HCT116 (cell line): Measurements from ENCODE around the gene AFF1.

ENCODE experiments used
- ELF1 ChIP-seq: IDR thresholded peaks from 2 replicates; pipeline ENCODE4 v1.6.1; 2012; ENCODE audit warnings: low read depth, borderline replicate concordance
- EZH2 ChIP-seq: fragments of 200-600 bp; sonication (generic); IDR thresholded peaks from 2 replicates; pipeline ENCODE4 v1.6.1; 2017; ENCODE audit warnings: antibody characterized with exemption, mixed run types
- EZH2phosphoT487 ChIP-seq: fragments of 200-600 bp; IDR thresholded peaks from 2 replicates; pipeline ENCODE4 v1.6.1; 2018; ENCODE audit warnings: antibody characterized with exemption, borderline replicate concordance
- FOSL1 ChIP-seq: IDR thresholded peaks from 2 replicates; pipeline ENCODE4 v1.6.1; 2012; ENCODE audit warnings: low read depth
- POLR2A ChIP-seq: IDR thresholded peaks from 2 replicates; pipeline ENCODE4 v1.7.0; 2011; ENCODE audit warnings: borderline replicate concordance; ENCODE audit not compliant: insufficient read depth, insufficient read length; ENCODE audit errors: extremely low read depth
- SP1 ChIP-seq: IDR thresholded peaks from 2 replicates; pipeline ENCODE4 v1.6.1; 2012; ENCODE audit warnings: low read depth
- ZFX ChIP-seq: fragments of 450-650 bp; IDR thresholded peaks from 2 replicates; pipeline ENCODE4 v1.6.1; 2017
- TF ChIP-seq, protein P1 (sequence below), 3 experiments: fragments of 200-600 bp in 1 of 3; sonication (generic) in 1 of 3; IDR thresholded peaks in 2 of 3; conservative IDR thresholded peaks in 1 of 3; 2 replicates each; pipeline ENCODE4 v1.5.1; 2012 to 2017; ENCODE audit warnings: low read depth in 2 of 3, low read length in 2 of 3, antibody characterized with exemption in 1 of 3, borderline replicate concordance in 1 of 3, control low read depth in 1 of 3, mild to moderate bottlenecking in 1 of 3, mixed read lengths in 1 of 3, mixed run types in 1 of 3, moderate library complexity in 1 of 3; ENCODE audit not compliant: insufficient read depth in 1 of 3
- TF ChIP-seq, protein P2 (sequence below): IDR thresholded peaks from 2 replicates; pipeline ENCODE4 v1.6.1; 2012; ENCODE audit warnings: low read depth

DNA sequence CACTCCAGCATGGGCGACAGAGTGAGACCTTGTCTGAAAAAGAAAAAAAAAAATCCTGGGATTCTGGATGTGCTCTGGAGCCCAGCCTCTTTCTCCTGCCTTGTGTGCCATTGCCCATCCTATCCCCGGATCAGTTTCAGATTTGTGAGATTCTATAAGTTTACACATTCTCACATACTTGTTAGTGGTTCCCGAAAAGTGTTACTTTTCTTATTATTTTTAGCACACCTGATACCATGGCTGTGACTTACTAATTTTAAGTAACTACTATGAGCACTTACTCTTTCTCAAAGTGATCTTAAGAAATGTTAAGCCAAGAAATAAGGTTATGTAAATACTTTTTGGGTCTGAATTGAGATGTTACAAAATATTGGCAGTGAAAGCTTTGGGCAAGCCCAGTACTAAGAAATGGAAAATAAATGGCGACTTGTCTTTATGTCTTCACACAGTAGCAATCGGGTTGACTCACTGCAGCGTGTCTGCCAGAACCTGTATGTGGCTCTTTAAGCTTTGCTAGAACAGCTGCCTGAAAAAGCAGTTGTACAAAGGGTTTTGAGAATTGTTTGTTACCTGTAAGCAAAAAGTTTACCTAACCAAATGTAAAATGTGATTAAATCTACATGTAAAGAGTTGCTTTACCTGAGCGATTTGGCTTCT lies 166.9 kb downstream of the AFF1 start:
- TF ChIP-seq, protein P1, sequence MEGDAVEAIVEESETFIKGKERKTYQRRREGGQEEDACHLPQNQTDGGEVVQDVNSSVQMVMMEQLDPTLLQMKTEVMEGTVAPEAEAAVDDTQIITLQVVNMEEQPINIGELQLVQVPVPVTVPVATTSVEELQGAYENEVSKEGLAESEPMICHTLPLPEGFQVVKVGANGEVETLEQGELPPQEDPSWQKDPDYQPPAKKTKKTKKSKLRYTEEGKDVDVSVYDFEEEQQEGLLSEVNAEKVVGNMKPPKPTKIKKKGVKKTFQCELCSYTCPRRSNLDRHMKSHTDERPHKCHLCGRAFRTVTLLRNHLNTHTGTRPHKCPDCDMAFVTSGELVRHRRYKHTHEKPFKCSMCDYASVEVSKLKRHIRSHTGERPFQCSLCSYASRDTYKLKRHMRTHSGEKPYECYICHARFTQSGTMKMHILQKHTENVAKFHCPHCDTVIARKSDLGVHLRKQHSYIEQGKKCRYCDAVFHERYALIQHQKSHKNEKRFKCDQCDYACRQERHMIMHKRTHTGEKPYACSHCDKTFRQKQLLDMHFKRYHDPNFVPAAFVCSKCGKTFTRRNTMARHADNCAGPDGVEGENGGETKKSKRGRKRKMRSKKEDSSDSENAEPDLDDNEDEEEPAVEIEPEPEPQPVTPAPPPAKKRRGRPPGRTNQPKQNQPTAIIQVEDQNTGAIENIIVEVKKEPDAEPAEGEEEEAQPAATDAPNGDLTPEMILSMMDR (IDR thresholded peaks at IDR 0.05 in 2 of 3, conservative IDR thresholded peaks at IDR 0.05 in 1 of 3; ENCODE audit: borderline replicate concordance in 1 of 3, insufficient read depth in 1 of 3, low read depth in 2 of 3, low read length in 2 of 3) = no peak
- TF ChIP-seq POLR2A (no peak), SP1 (no peak), EZH2phosphoT487 (no peak), ELF1 (no peak), ZFX (no peak), FOSL1 (no peak), EZH2 (no peak)
- TF ChIP-seq, protein P2, sequence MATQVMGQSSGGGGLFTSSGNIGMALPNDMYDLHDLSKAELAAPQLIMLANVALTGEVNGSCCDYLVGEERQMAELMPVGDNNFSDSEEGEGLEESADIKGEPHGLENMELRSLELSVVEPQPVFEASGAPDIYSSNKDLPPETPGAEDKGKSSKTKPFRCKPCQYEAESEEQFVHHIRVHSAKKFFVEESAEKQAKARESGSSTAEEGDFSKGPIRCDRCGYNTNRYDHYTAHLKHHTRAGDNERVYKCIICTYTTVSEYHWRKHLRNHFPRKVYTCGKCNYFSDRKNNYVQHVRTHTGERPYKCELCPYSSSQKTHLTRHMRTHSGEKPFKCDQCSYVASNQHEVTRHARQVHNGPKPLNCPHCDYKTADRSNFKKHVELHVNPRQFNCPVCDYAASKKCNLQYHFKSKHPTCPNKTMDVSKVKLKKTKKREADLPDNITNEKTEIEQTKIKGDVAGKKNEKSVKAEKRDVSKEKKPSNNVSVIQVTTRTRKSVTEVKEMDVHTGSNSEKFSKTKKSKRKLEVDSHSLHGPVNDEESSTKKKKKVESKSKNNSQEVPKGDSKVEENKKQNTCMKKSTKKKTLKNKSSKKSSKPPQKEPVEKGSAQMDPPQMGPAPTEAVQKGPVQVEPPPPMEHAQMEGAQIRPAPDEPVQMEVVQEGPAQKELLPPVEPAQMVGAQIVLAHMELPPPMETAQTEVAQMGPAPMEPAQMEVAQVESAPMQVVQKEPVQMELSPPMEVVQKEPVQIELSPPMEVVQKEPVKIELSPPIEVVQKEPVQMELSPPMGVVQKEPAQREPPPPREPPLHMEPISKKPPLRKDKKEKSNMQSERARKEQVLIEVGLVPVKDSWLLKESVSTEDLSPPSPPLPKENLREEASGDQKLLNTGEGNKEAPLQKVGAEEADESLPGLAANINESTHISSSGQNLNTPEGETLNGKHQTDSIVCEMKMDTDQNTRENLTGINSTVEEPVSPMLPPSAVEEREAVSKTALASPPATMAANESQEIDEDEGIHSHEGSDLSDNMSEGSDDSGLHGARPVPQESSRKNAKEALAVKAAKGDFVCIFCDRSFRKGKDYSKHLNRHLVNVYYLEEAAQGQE = no peak
